HCT116 (cell line): Measurements from ENCODE around the gene MOB3B. TPM values are rescaled to one million over a fixed set of nuclear protein-coding genes. Genes with fewer than 3 reads are reported as not detected.

Source experiments
- ATAC-seq: fragments of 200-7000 bp; cut with Tn5 transposase; 2 replicates; pipeline ENCODE4 v1.9.1; 2020; ENCODE audit warnings: mild to moderate bottlenecking, moderate library complexity
- BruUV-seq: library from RNA; stranded (reverse); fragments of 400-500 nt; replicated peaks from 2 replicates; lab custom pipeline; 2021; lab: Mats Ljungman, UMichigan
- CTCF ChIA-PET: fragments of 300-600 bp; sonication (Branson Sonifier 250); formaldehyde crosslinking; loops from one replicate; lab custom pipeline; 2021; ENCODE audit warnings: antibody characterized with exemption; lab: Charles Lee
- POLR2A ChIA-PET: fragments of 300-600, 350-600 bp; sonication (Branson Sonifier 250); formaldehyde crosslinking; loops from one replicate; lab custom pipeline; 2021; ENCODE audit warnings: antibody characterized with exemption; lab: Charles Lee
- RAD21 ChIA-PET, 2 experiments: fragments of 300-600 bp; sonication (Branson Sonifier 250); formaldehyde crosslinking; loops; one replicate each; lab custom pipeline; 2023; ENCODE audit warnings: low total read pairs in 2 of 2; ENCODE audit not compliant: uncharacterized antibody in 2 of 2, unreplicated experiment in 2 of 2, low non-redundant PET in 1 of 2; lab: Charles Lee
- DNase-seq: peaks from one replicate; pipeline ENCODE4 v3.0.0-alpha.2; 2010; ENCODE audit warnings: low read depth, low spot score
- H2AFZ ChIP-seq: fragments of 200-600 bp; shearing (Covaris generic), sonication (generic); 2 replicates; pipeline ENCODE4 v1.6.1; 2017; ENCODE audit warnings: low read depth, mixed run types, mixed read lengths, antibody characterized with exemption, low read length; ENCODE audit not compliant: poor library complexity, severe bottlenecking
- H3K27ac ChIP-seq: 2 replicates; pipeline ENCODE4 v1.5.1; 2012; ENCODE audit warnings: low read depth, low read length
- H3K27me3 ChIP-seq: fragments of 200-600 bp; sonication (generic); 2 replicates; pipeline ENCODE4 v1.6.1; 2016; ENCODE audit warnings: mixed run types, low read length, mixed read lengths; ENCODE audit not compliant: insufficient read depth
- H3K36me3 ChIP-seq, 2 experiments: fragments of 200-500 bp in 1 of 2; fragments of 200-600 bp in 1 of 2; sonication (Bioruptor generic) in 1 of 2; sonication (generic) in 1 of 2; 2 replicates each; pipeline versions ENCODE4 v1.5.1 to v1.6.1; 2014 to 2016; ENCODE audit warnings: low read length in 2 of 2, inconsistent platforms in 1 of 2, mixed read lengths in 1 of 2, mixed run types in 1 of 2; ENCODE audit not compliant: insufficient read depth in 2 of 2, control insufficient read depth in 1 of 2
- H3K4me1 ChIP-seq, 2 experiments: fragments of 200-600 bp in 1 of 2; sonication (generic) in 1 of 2; 2 replicates each; pipeline versions ENCODE4 v1.5.1 to v1.6.1; 2012 to 2017; ENCODE audit warnings: low read length in 2 of 2, inconsistent platforms in 1 of 2, mild to moderate bottlenecking in 1 of 2, mixed read lengths in 1 of 2, mixed run types in 1 of 2, moderate library complexity in 1 of 2; ENCODE audit not compliant: insufficient read depth in 2 of 2, control insufficient read depth in 1 of 2
- H3K4me2 ChIP-seq: fragments of 200-600 bp; sonication (generic); 2 replicates; pipeline ENCODE4 v1.6.1; 2017; ENCODE audit warnings: mixed run types, low read length, mixed read lengths
- H3K4me3 ChIP-seq, 2 experiments: fragments of 200-600 bp in 1 of 2; sonication (generic) in 1 of 2; replicated peaks in 1 of 2; 2 replicates each; pipeline ENCODE4 v1.5.1; 2011 to 2016; ENCODE audit warnings: low read length in 2 of 2, control low read depth in 1 of 2, low read depth in 1 of 2, mild to moderate bottlenecking in 1 of 2, mixed read lengths in 1 of 2, mixed run types in 1 of 2
- H3K79me2 ChIP-seq: fragments of 200-600 bp; sonication (generic); 2 replicates; pipeline ENCODE4 v1.6.1; 2017; ENCODE audit warnings: mild to moderate bottlenecking, mixed run types, low read length, moderate library complexity, mixed read lengths; ENCODE audit not compliant: insufficient read depth
- H3K9ac ChIP-seq: fragments of 200-600 bp; sonication (generic); 2 replicates; pipeline ENCODE4 v1.6.1; 2016; ENCODE audit warnings: low read length, mixed read lengths
- H3K9me2 ChIP-seq: fragments of 200-600 bp; sonication (generic), shearing (Covaris generic); 2 replicates; pipeline ENCODE4 v1.6.1; 2017; ENCODE audit warnings: mixed run types, mild to moderate bottlenecking, moderate library complexity; ENCODE audit not compliant: insufficient read depth
- H3K9me3 ChIP-seq, 2 experiments: fragments of 200-500 bp in 1 of 2; fragments of 200-600 bp in 1 of 2; sonication (Bioruptor generic) in 1 of 2; sonication (generic) in 1 of 2; 2 replicates each; pipeline ENCODE4 v1.6.1; 2014 to 2017; ENCODE audit warnings: low read length in 2 of 2, mixed read lengths in 2 of 2, inconsistent platforms in 1 of 2, low read depth in 1 of 2, mild to moderate bottlenecking in 1 of 2, mixed run types in 1 of 2, moderate library complexity in 1 of 2; ENCODE audit not compliant: control insufficient read depth in 1 of 2, insufficient read depth in 1 of 2
- H4K20me1 ChIP-seq: fragments of 200-600 bp; sonication (generic), shearing (Covaris generic); 2 replicates; pipeline ENCODE4 v1.6.1; 2017; ENCODE audit warnings: mixed run types, mild to moderate bottlenecking, moderate library complexity; ENCODE audit not compliant: insufficient read depth
- CEBPB ChIP-seq: IDR thresholded peaks from 2 replicates; pipeline ENCODE4 v1.6.1; 2012; ENCODE audit warnings: low read depth
- ELF1 ChIP-seq: IDR thresholded peaks from 2 replicates; pipeline ENCODE4 v1.6.1; 2012; ENCODE audit warnings: low read depth, borderline replicate concordance
- EZH2 ChIP-seq: fragments of 200-600 bp; sonication (generic); IDR thresholded peaks from 2 replicates; pipeline ENCODE4 v1.6.1; 2017; ENCODE audit warnings: antibody characterized with exemption, mixed run types
- EZH2phosphoT487 ChIP-seq: fragments of 200-600 bp; IDR thresholded peaks from 2 replicates; pipeline ENCODE4 v1.6.1; 2018; ENCODE audit warnings: antibody characterized with exemption, borderline replicate concordance
- FOSL1 ChIP-seq: IDR thresholded peaks from 2 replicates; pipeline ENCODE4 v1.6.1; 2012; ENCODE audit warnings: low read depth
- POLR2A ChIP-seq: IDR thresholded peaks from 2 replicates; pipeline ENCODE4 v1.7.0; 2011; ENCODE audit warnings: borderline replicate concordance; ENCODE audit not compliant: insufficient read depth, insufficient read length; ENCODE audit errors: extremely low read depth
- SIN3A ChIP-seq: IDR thresholded peaks from 2 replicates; pipeline ENCODE4 v1.6.1; 2012; ENCODE audit warnings: low read depth
- ZFX ChIP-seq: fragments of 450-650 bp; IDR thresholded peaks from 2 replicates; pipeline ENCODE4 v1.6.1; 2017
- intact Hi-C: fragments of 100-400 bp; cut with micrococcal nuclease; formaldehyde crosslinking; loops from 2 replicates; pipeline ENCODE4 v1.10.0; 2022
- total RNA-seq: library from RNA; stranded (reverse); gene quantifications from one replicate; pipeline ENCODE4 v1.2.1, GENCODE V29; 2021; ENCODE audit not compliant: unreplicated experiment
- TF ChIP-seq, protein P1 (sequence below), 3 experiments: fragments of 200-600 bp in 1 of 3; sonication (generic) in 1 of 3; IDR thresholded peaks in 2 of 3; conservative IDR thresholded peaks in 1 of 3; 2 replicates each; pipeline ENCODE4 v1.5.1; 2012 to 2017; ENCODE audit warnings: low read depth in 2 of 3, low read length in 2 of 3, antibody characterized with exemption in 1 of 3, borderline replicate concordance in 1 of 3, control low read depth in 1 of 3, mild to moderate bottlenecking in 1 of 3, mixed read lengths in 1 of 3, mixed run types in 1 of 3, moderate library complexity in 1 of 3; ENCODE audit not compliant: insufficient read depth in 1 of 3
- TF ChIP-seq, protein P2 (sequence below): IDR thresholded peaks from 2 replicates; pipeline ENCODE4 v1.6.1; 2012

MOB3B gene
- total RNA-seq, 1 experiment from 2014 or later, result 1.2 TPM

- TF ChIP-seq, protein P1, sequence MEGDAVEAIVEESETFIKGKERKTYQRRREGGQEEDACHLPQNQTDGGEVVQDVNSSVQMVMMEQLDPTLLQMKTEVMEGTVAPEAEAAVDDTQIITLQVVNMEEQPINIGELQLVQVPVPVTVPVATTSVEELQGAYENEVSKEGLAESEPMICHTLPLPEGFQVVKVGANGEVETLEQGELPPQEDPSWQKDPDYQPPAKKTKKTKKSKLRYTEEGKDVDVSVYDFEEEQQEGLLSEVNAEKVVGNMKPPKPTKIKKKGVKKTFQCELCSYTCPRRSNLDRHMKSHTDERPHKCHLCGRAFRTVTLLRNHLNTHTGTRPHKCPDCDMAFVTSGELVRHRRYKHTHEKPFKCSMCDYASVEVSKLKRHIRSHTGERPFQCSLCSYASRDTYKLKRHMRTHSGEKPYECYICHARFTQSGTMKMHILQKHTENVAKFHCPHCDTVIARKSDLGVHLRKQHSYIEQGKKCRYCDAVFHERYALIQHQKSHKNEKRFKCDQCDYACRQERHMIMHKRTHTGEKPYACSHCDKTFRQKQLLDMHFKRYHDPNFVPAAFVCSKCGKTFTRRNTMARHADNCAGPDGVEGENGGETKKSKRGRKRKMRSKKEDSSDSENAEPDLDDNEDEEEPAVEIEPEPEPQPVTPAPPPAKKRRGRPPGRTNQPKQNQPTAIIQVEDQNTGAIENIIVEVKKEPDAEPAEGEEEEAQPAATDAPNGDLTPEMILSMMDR (IDR thresholded peaks at IDR 0.05 in 2 of 3, conservative IDR thresholded peaks at IDR 0.05 in 1 of 3; ENCODE audit: borderline replicate concordance in 1 of 3, insufficient read depth in 1 of 3, low read depth in 2 of 3, low read length in 2 of 3), result no peak
- TF ChIP-seq FOSL1, result no peak
- no peak for TF ChIP-seq POLR2A
- TF ChIP-seq ZFX, result no peak
- TF ChIP-seq ELF1, result no peak
- TF ChIP-seq SIN3A, result no peak
- TF ChIP-seq, protein P2, sequence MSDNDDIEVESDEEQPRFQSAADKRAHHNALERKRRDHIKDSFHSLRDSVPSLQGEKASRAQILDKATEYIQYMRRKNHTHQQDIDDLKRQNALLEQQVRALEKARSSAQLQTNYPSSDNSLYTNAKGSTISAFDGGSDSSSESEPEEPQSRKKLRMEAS, result no peak
- no peak for TF ChIP-seq EZH2phosphoT487
- no peak for TF ChIP-seq CEBPB
- no peak for TF ChIP-seq EZH2
- TF ChIP-seq, all 23 proteins: peak for 0
Measured at GRCh38 chr9:27462434-27462833, 67.2 kb downstream of the MOB3B start (continued).

DNA sequence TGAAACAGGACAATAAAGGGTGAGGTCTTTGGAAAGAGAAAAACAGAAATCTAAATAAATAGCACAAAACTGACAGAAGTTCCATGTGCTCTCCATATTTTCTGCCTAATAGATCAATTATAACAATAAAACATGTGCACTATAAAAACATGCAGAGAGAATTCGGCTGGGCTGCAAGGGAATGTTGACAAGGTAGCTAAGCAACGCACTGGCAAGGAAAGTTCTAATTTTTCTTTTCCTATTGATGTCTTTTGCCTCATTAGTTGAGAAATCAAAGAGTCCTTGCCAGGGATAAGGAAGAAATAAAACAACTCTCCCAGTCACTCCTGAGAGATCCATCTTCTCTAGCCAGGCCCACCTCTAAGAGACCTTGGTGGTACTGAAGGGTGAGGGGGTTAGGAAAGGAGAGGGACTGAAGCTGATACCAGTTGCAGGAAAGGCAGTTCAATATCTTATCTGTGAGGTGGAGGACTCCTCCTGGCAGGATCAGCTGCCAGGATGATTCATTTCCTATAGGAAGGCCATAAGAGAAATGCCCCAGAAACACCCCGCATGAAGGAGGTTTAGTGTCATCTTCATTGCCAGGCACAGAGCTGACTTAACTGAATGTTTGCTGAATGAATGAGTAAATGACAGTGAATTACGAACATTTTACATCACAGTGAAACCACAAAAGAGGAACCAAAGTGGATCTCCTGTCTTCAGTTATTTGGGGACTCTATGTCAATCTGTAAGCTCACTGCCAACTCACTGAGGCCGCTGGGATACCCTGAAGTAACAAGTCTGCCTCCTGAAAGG lies 69.2 kb downstream of the MOB3B start:
- ChIA-PET POLR2A (no interaction called here), RAD21 (no interaction called here), CTCF (no interaction called here)
- DNase-seq (no peak), ATAC-seq (no peak)
- no TSS peak for BruUV-seq
- Histone ChIP-seq H2AFZ (no peak overlapping the region), H3K36me3 (no peaks in the 10 kb centered on the region), H3K4me3 (no peak overlapping the region), H3K4me2 (no peak overlapping the region), H4K20me1 (no peaks in the 10 kb centered on the region), H3K9ac (no peak overlapping the region), H3K79me2 (no peaks in the 10 kb centered on the region), H3K4me1 (no peaks in the 10 kb centered on the region), H3K27me3 (no peaks in the 10 kb centered on the region), H3K9me2 (no peaks in the 10 kb centered on the region), H3K27ac (no peak overlapping the region), H3K9me3 (no peaks in the 10 kb centered on the region)
- intact Hi-C loops, result no loop called here
- TF ChIP-seq ZFX, result no peak
